Measurements from ENCODE around the gene COPS6.

DNA sequence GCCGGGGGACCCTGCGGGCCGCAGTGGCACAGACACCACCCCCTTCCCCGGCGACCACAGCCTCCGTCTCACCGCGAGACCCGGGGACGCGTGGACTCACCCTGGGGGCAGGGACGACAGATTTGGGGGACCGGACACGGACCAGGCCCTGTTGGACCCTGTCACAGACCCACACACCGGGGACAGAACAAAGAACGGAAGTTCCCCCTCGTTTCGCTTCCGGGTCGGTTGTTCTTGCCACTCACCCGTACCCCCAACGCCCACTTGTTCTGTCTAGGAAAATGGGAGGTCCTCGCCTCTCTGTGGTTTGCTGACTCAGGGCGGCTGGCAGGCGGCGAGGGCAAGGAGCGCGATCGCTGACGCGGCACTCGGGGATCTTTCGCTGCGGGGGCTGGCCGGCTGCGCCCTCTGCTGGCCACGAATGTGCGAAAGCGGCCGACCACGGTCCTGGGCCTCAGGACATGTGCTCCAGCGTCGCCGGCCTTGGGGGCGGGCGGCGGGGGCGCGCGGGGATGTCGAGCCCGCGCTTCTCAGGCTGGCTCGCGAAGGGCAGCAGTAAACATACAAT is 7.2 kb upstream of the COPS6 start, which contains the start of gene ZNF3:
- TF ChIP-seq ATF3 (IDR thresholded peaks at IDR 0.05) (no peak), CTCF (IDR thresholded peaks at IDR 0.05; ENCODE audit: low read depth, low read length, missing input control) (peak; percentile 88), GABPA (IDR thresholded peaks at IDR 0.05 in 1 of 2, conservative IDR thresholded peaks at IDR 0.05 in 1 of 2) (peak; percentile 96 to 98), RAD21 (IDR thresholded peaks at IDR 0.05) (peak; percentile 87 to 92)
